Mesendoderm (in vitro differentiated cells): ENCODE measurements around the gene FAM83C.
"Not testable (repeated sequence)": the region's sequence is repeated elsewhere in the genome, so short reads cannot be mapped to it uniquely, and the experiment has no call there.

Experiments used
- DNase-seq: peaks from one replicate; pipeline ENCODE4 v3.0.0; 2013
- H2AK5ac ChIP-seq: 2 replicates; pipeline ENCODE4 v1.6.1; 2013; ENCODE audit warnings: low read length, inconsistent platforms
- H2BK120ac ChIP-seq: 2 replicates; pipeline ENCODE4 v1.6.1; 2013; ENCODE audit warnings: low read depth, mild to moderate bottlenecking, low read length, moderate library complexity, mixed read lengths
- H2BK15ac ChIP-seq: replicated peaks from 2 replicates; pipeline ENCODE4 v1.6.1; 2013; ENCODE audit warnings: low read depth, mild to moderate bottlenecking, moderate library complexity
- H2BK5ac ChIP-seq: 2 replicates; pipeline ENCODE4 v1.6.1; 2013; ENCODE audit warnings: low read length, inconsistent platforms
- H3K18ac ChIP-seq: 2 replicates; pipeline ENCODE4 v1.6.1; 2013; ENCODE audit warnings: mild to moderate bottlenecking, low read length, mixed read lengths
- H3K23ac ChIP-seq: one replicate; pipeline ENCODE4 v1.6.1; 2013; ENCODE audit warnings: low read length
- H3K27ac ChIP-seq: 2 replicates; pipeline ENCODE4 v1.5.1; 2013; ENCODE audit warnings: low read depth, mild to moderate bottlenecking, inconsistent platforms, low read length, moderate library complexity
- H3K27me3 ChIP-seq: 2 replicates; pipeline ENCODE4 v1.6.1; 2013; ENCODE audit warnings: low read length, control low read depth, mild to moderate bottlenecking, inconsistent platforms; ENCODE audit not compliant: insufficient read depth, poor library complexity
- H3K36me3 ChIP-seq: 2 replicates; pipeline ENCODE4 v1.6.1; 2013; ENCODE audit warnings: low read length, inconsistent platforms; ENCODE audit not compliant: control insufficient read depth, insufficient read depth
- H3K4ac ChIP-seq: one replicate; pipeline ENCODE4 v1.6.1; 2013; ENCODE audit warnings: low read depth, mild to moderate bottlenecking, low read length, moderate library complexity
- H3K4me1 ChIP-seq: 2 replicates; pipeline ENCODE4 v1.6.1; 2013; ENCODE audit warnings: low read depth, low read length, inconsistent platforms; ENCODE audit not compliant: control insufficient read depth
- H3K4me2 ChIP-seq: 2 replicates; pipeline ENCODE4 v1.6.1; 2013; ENCODE audit warnings: low read length
- H3K4me3 ChIP-seq: 2 replicates; pipeline ENCODE4 v1.5.1; 2013; ENCODE audit warnings: mild to moderate bottlenecking, low read length
- H3K56ac ChIP-seq: one replicate; pipeline ENCODE4 v1.6.1; 2013; ENCODE audit warnings: low read length
- H3K79me1 ChIP-seq: 2 replicates; pipeline ENCODE4 v1.6.1; 2013; ENCODE audit warnings: low read length, inconsistent platforms
- H3K79me2 ChIP-seq: 2 replicates; pipeline ENCODE4 v1.6.1; 2013; ENCODE audit warnings: mild to moderate bottlenecking, low read length; ENCODE audit not compliant: control insufficient read depth, insufficient read depth
- H3K9ac ChIP-seq: 2 replicates; pipeline ENCODE4 v1.6.1; 2013; ENCODE audit warnings: low read length, inconsistent platforms
- H4K5ac ChIP-seq: one replicate; pipeline ENCODE4 v1.6.1; 2013; ENCODE audit warnings: low read length
- H4K8ac ChIP-seq: one replicate; pipeline ENCODE4 v1.6.1; 2013; ENCODE audit warnings: low read depth, mild to moderate bottlenecking, control low read depth, low read length, moderate library complexity
- WGBS: extraction: QIAGEN DNeasy Blood & Tissue Kit; methylation state at CpG from one replicate; pipeline ENCODE4 v1.1.7; 2013; ENCODE audit warnings: low lambda C conversion rate, missing lambda C conversion rate; ENCODE audit not compliant: insufficient coverage; ENCODE audit errors: extremely low coverage; 5-methylcytosine and 5-hydroxymethylcytosine counted together

FAM83C gene

DNA sequence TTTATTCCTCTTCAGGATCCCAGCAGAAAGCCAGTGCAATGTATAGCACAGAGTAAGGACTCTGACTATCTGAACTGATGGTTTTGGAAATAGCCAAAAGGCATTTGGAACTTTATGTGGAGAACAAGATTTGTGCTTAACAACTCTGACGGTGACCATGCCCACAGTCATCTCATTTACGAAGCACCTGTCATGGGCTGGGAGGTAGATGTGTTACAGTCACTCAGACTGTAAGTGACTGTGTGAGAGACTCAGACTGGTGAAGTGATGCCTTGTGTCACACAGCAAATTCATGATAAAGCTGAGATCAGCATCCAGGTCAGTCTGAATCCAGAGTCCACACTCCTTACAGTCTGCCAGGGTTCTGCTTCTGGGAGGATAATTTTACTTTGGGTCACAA, 23.9 kb upstream of the FAM83C start:
- DNase-seq: no peak
- H3K4me1 ChIP-seq: peaks cover 3% of the 10 kb centered on the region
- no peak overlapping the region for H3K4ac ChIP-seq

GRCh38 chr20:35315632-35316020, 23.4 kb upstream of the FAM83C start:
- H3K56ac ChIP-seq, H4K5ac ChIP-seq, H3K4me2 ChIP-seq, DNase-seq, H3K18ac ChIP-seq, H3K79me2 ChIP-seq, H2BK15ac ChIP-seq, H3K4ac ChIP-seq, H2AK5ac ChIP-seq, H3K79me1 ChIP-seq, H3K9ac ChIP-seq, H4K8ac ChIP-seq, H3K4me1 ChIP-seq, H3K36me3 ChIP-seq, H3K4me3 ChIP-seq, H2BK5ac ChIP-seq, H3K27me3 ChIP-seq, H2BK120ac ChIP-seq, H3K23ac ChIP-seq: not testable (repeated sequence)
- peak overlapping the region; percentile 11 for H3K27ac ChIP-seq
- no CpG with 5 or more reads among the region's 7 CpGs for WGBS

More for the DNA sequence above, 23.9 kb upstream of the FAM83C start:
- Histone ChIP-seq H2BK15ac (no peak overlapping the region), H3K4me2 (no peak overlapping the region), H4K5ac (no peak overlapping the region), H3K23ac (no peak overlapping the region), H3K79me2 (no peaks in the 10 kb centered on the region), H3K27ac (peak overlapping the region; percentile 11), H3K79me1 (no peaks in the 10 kb centered on the region), H3K27me3 (no peaks in the 10 kb centered on the region), H3K36me3 (no peaks in the 10 kb centered on the region), H2AK5ac (no peak overlapping the region), H2BK120ac (no peak overlapping the region), H3K18ac (no peak overlapping the region), H2BK5ac (no peak overlapping the region), H3K4me3 (no peak overlapping the region), H3K56ac (no peak overlapping the region), H3K9ac (no peak overlapping the region), H4K8ac (no peak overlapping the region)
- no CpG with 5 or more reads among the region's 2 CpGs for WGBS

DNA sequence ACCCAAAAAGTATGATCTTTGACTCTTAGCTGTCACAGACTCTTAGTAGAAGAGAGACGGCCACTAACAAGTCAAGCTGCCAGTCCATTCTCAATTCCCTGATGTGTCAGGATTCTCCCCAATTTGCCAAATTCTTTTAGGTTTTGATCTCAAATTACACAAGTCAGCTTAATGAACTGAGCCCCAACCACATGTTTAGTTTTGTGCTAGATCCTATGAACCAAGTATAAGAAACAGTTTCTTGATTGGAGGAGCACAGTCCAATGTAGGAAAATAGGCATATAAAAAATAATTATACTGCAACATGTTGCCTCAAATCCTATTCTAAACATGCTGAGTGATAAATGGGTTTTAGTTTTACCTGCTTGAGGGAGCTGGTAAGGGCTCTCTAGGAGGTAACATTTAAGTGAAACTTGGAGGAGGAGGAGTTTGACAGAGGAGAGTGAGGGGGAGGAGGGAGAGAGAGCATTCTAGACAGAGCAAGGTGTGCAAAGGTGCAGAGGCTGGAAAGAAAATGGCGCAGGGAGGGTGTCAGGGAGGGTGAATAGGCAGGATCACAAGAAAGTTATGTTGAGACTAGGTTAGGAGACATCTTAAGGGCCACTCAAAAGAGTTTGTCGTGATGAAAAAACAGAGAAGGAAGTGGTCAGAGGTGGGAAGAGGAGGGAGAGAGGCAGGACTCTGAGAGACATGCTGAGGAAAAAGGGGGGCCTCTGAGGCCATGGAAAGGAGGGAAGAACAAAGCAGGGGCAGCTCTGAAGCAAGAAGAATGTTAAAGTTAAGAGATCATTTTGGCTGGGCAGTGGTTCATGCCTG, 22.8 kb upstream of the FAM83C start:
- peaks cover 3% of the 10 kb centered on the region for H3K4me1 ChIP-seq

DNA sequence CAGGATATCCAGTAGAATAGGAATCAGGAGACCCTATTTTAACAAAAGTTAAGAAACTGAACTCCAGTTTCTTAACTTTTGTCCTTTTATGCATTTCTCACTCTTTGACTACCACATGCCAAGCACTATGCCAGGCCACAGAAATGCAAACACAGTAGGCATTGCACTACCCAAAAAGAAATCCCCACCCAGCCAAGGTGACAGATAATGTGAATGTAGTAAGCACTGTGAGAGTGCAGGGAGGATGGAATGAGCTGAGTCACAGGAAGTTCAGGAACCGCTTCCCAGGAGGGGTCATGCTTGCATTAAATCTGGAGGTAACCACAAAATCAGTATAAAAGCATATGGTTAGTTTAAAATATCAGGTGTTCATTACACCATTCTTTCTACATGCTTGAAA, 20.1 kb upstream of the FAM83C start:
- no peak overlapping the region for H3K56ac ChIP-seq
- H3K36me3 ChIP-seq: no peaks in the 10 kb centered on the region
- no peak overlapping the region for H3K4me2 ChIP-seq
- H3K4ac ChIP-seq: no peak overlapping the region
- no peak overlapping the region for H2BK5ac ChIP-seq
- no peak overlapping the region for H4K8ac ChIP-seq
- H2BK15ac ChIP-seq: no peak overlapping the region
- H3K4me1 ChIP-seq: peaks cover 3% of the 10 kb centered on the region
- H3K23ac ChIP-seq: no peak overlapping the region
- DNase-seq: peak; percentile 86
- H3K9ac ChIP-seq: no peak overlapping the region
- H3K4me3 ChIP-seq: no peak overlapping the region
- H3K18ac ChIP-seq: no peak overlapping the region
- no peaks in the 10 kb centered on the region for H3K27me3 ChIP-seq
- WGBS: no CpG with 5 or more reads among the region's 1 CpG
- no peak overlapping the region for H4K5ac ChIP-seq
- H3K79me2 ChIP-seq: no peaks in the 10 kb centered on the region
- H3K79me1 ChIP-seq: no peaks in the 10 kb centered on the region
- H3K27ac ChIP-seq: no peak overlapping the region
- H2BK120ac ChIP-seq: no peak overlapping the region
- no peak overlapping the region for H2AK5ac ChIP-seq

More for the DNA sequence above, 22.8 kb upstream of the FAM83C start:
- H2BK15ac ChIP-seq: no peak overlapping the region
- no peak for DNase-seq
- H3K4me2 ChIP-seq: no peak overlapping the region
- no peak overlapping the region for H2BK5ac ChIP-seq
- H2BK120ac ChIP-seq: no peak overlapping the region
- no peaks in the 10 kb centered on the region for H3K79me1 ChIP-seq
- no peak overlapping the region for H4K5ac ChIP-seq
- H3K27ac ChIP-seq: no peak overlapping the region
- no peak overlapping the region for H3K9ac ChIP-seq
- H3K23ac ChIP-seq: no peak overlapping the region
- H4K8ac ChIP-seq: no peak overlapping the region
- H3K79me2 ChIP-seq: no peaks in the 10 kb centered on the region
- H3K4ac ChIP-seq: no peak overlapping the region
- H3K27me3 ChIP-seq: no peaks in the 10 kb centered on the region
- WGBS: no CpG with 5 or more reads among the region's 3 CpGs
- H2AK5ac ChIP-seq: no peak overlapping the region
- no peaks in the 10 kb centered on the region for H3K36me3 ChIP-seq
- H3K18ac ChIP-seq: no peak overlapping the region
- peak overlapping the region; percentile 38 for H3K56ac ChIP-seq
- H3K4me3 ChIP-seq: no peak overlapping the region

DNA sequence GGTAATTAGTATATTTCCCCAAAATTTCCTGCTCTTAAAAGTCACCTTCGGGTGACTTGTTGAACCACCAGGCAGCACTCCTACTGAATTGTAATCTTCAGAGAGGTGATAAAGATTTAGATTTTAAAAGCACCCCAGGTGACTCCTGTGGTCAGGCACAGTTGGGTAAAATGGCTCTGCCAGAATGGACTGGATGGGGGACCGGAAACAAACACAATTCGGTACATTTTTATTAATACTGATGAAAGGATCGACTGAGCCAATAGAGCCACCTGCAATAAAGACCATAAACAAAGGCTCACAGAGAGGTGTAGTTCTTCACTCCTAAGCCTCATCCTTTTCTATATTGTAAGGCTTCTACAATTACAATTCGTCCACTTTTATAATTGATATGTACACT, 19.6 kb upstream of the FAM83C start:
- Histone ChIP-seq H3K27me3 (no peaks in the 10 kb centered on the region), H2BK120ac (peak overlapping the region; percentile 57), H3K23ac (no peak overlapping the region), H3K79me2 (no peaks in the 10 kb centered on the region), H3K27ac (no peak overlapping the region), H3K18ac (no peak overlapping the region), H4K5ac (no peak overlapping the region), H2AK5ac (no peak overlapping the region), H2BK5ac (no peak overlapping the region), H4K8ac (no peak overlapping the region), H3K4me2 (no peak overlapping the region), H3K4ac (no peak overlapping the region), H3K4me1 (peaks cover 3% of the 10 kb centered on the region), H3K79me1 (no peaks in the 10 kb centered on the region), H2BK15ac (no peak overlapping the region), H3K56ac (no peak overlapping the region), H3K36me3 (no peaks in the 10 kb centered on the region), H3K4me3 (no peak overlapping the region), H3K9ac (no peak overlapping the region)
- no peak for DNase-seq
- WGBS: 100% methylated on average over 1 of the region's 5 CpGs

DNA sequence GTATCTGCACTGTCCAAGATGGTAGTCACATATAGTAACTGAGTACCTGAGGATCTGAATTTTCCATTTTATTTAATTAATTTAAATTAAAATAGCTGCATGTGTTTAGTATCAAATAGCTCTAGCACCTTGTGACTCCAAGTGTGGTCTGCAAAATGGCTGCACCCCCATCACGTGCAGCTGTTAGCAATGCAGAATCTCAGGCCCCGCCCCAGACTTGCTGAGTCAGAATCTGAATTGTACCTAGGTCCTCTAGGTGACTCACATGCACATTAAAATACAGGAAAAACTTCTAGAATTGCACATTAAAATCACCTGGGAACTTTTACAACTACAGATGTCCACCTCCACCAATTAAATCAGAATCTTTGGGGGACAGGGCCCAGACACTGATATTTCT, 19.2 kb upstream of the FAM83C start:
- Histone ChIP-seq H3K27ac (no peak overlapping the region), H2BK120ac (peak overlapping the region; percentile 57), H3K9ac (no peak overlapping the region), H2AK5ac (no peak overlapping the region), H3K4ac (no peak overlapping the region), H3K36me3 (no peaks in the 10 kb centered on the region), H3K4me2 (no peak overlapping the region), H3K56ac (no peak overlapping the region), H3K79me2 (no peaks in the 10 kb centered on the region), H3K79me1 (no peaks in the 10 kb centered on the region), H3K23ac (no peak overlapping the region), H3K18ac (no peak overlapping the region), H4K8ac (no peak overlapping the region), H2BK15ac (no peak overlapping the region), H3K4me3 (no peak overlapping the region), H3K27me3 (no peaks in the 10 kb centered on the region), H4K5ac (no peak overlapping the region), H3K4me1 (peaks cover 3% of the 10 kb centered on the region), H2BK5ac (no peak overlapping the region)
- WGBS: no CpG with 5 or more reads among the region's 2 CpGs
- DNase-seq: peak; percentile 58
